ENCODE results near the gene SEPTIN8.

The SEPTIN8 gene

GRCh38 chr5:132753135-132753987 lies 23.7 kb downstream of the SEPTIN8 start:
- peak; percentile 47 for TF ChIP-seq CTCF (conservative IDR thresholded peaks at IDR 0.05; ENCODE audit: low read depth, low read length)
- no peak for DNase-seq (ENCODE audit: low read depth)
- no peak overlapping the region for H3K4me3 ChIP-seq (ENCODE audit: low read depth, low read length)

- no peak overlapping the region for H3K4me3 ChIP-seq (ENCODE audit: low read depth, low read length)
- DNase-seq (ENCODE audit: low read depth), result no peak
- no peak for TF ChIP-seq CTCF (conservative IDR thresholded peaks at IDR 0.05; ENCODE audit: low read depth, low read length)
These were observed 24.4 kb downstream of the SEPTIN8 start for GRCh38 chr5:132752581-132753125.

- no peak for DNase-seq (ENCODE audit: low read depth)
- no peak overlapping the region for H3K4me3 ChIP-seq (ENCODE audit: low read depth, low read length)
- no peak for TF ChIP-seq CTCF (conservative IDR thresholded peaks at IDR 0.05; ENCODE audit: low read depth, low read length)
These were observed 25.0 kb downstream of the SEPTIN8 start for GRCh38 chr5:132751971-132752580.

GRCh38 chr5:132751444-132751843 lies 25.6 kb downstream of the SEPTIN8 start:
- TF ChIP-seq CTCF (conservative IDR thresholded peaks at IDR 0.05; ENCODE audit: low read depth, low read length), result no peak
- DNase-seq (ENCODE audit: low read depth), result peak; percentile 94

GRCh38 chr5:132750471-132751230 lies 26.4 kb downstream of the SEPTIN8 start:
- no peak for TF ChIP-seq CTCF (conservative IDR thresholded peaks at IDR 0.05; ENCODE audit: low read depth, low read length)
- no peak overlapping the region for H3K4me3 ChIP-seq (ENCODE audit: low read depth, low read length)
- no peak for DNase-seq (ENCODE audit: low read depth)

More at GRCh38 chr5:132751444-132751843, 25.6 kb downstream of the SEPTIN8 start:
- no peak overlapping the region for H3K4me3 ChIP-seq (ENCODE audit: low read depth, low read length)

GRCh38 chr5:132749506-132749905 lies 27.5 kb downstream of the SEPTIN8 start:
- no peak for DNase-seq (ENCODE audit: low read depth)

More at GRCh38 chr5:132749506-132749905, 27.5 kb downstream of the SEPTIN8 start:
- H3K4me3 ChIP-seq (ENCODE audit: low read depth, low read length), result no peak overlapping the region
- TF ChIP-seq CTCF (conservative IDR thresholded peaks at IDR 0.05; ENCODE audit: low read depth, low read length), result no peak
